Spinal cord (tissue), 10 donors: ENCODE data around the gene ATF7IP. TPM values are rescaled to one million over a fixed set of nuclear protein-coding genes. Genes with fewer than 3 reads are reported as not detected.

ENCODE experiments used
- DNase-seq, 6 donors: peaks; one replicate each; pipeline versions ENCODE4 v3.0.0 to v3.0.0-alpha.2; 2013 to 2015; ENCODE audit warnings: low spot score in 6 of 6, low read depth in 4 of 6
- H3K27ac ChIP-seq: one replicate; pipeline ENCODE4 v1.5.1; 2013; ENCODE audit warnings: low read depth, low read length, control low read depth
- H3K27me3 ChIP-seq: one replicate; pipeline ENCODE4 v1.6.1; 2013; ENCODE audit warnings: low read length; ENCODE audit not compliant: control insufficient read depth, insufficient read depth
- H3K36me3 ChIP-seq: one replicate; pipeline ENCODE4 v1.6.1; 2013; ENCODE audit warnings: low read length; ENCODE audit not compliant: control insufficient read depth, insufficient read depth
- H3K4me1 ChIP-seq: one replicate; pipeline ENCODE4 v1.6.1; 2013; ENCODE audit warnings: low read length; ENCODE audit not compliant: control insufficient read depth, insufficient read depth
- H3K4me3 ChIP-seq: one replicate; pipeline ENCODE4 v1.5.1; 2013; ENCODE audit warnings: low read depth, low read length, control low read depth
- H3K9me3 ChIP-seq: one replicate; pipeline ENCODE4 v1.6.1; 2013; ENCODE audit warnings: low read length; ENCODE audit not compliant: control insufficient read depth, insufficient read depth
- WGBS: methylation state at CpG from one replicate; pipeline ENCODE4 v1.1.5; 2013; ENCODE audit warnings: missing lambda C conversion rate; ENCODE audit not compliant: insufficient coverage; 5-methylcytosine and 5-hydroxymethylcytosine counted together
- polyA plus RNA-seq, 2 donors: library from polyadenylated mRNA; unstranded; fragments of 120-200 nt; gene quantifications; one replicate each; pipeline ENCODE4 v1.2.1, GENCODE V29; 2013; ENCODE audit not compliant: insufficient read length in 2 of 2
- total RNA-seq, 2 donors: library from RNA; depleted of rRNA in 1 of 2; stranded (reverse); fragments of 120-200 nt in 1 of 2; fragments of >200 nt in 1 of 2; gene quantifications; one replicate each; pipeline versions ENCODE4 v1.2.3 to v1.2.4, GENCODE V29; 2013 to 2014
- donor health status: healthy.

The ATF7IP gene
- total and polyA plus RNA-seq, 4 donors, result 42.3 to 73.5 (median 54.5) TPM

GRCh38 chr12:14427929-14428328 lies 62.4 kb downstream of the ATF7IP start:
- no peaks in the 10 kb centered on the region for H3K4me1 ChIP-seq
- H3K27ac ChIP-seq, result no peak overlapping the region
- H3K27me3 ChIP-seq, result no peaks in the 10 kb centered on the region
- H3K36me3 ChIP-seq, result peaks cover 12% of the 10 kb centered on the region
- WGBS, result no CpG with 5 or more reads among the region's 1 CpG
- DNase-seq, result no peak
- H3K9me3 ChIP-seq, result peaks cover 2% of the 10 kb centered on the region
- H3K4me3 ChIP-seq, result no peak overlapping the region

DNA sequence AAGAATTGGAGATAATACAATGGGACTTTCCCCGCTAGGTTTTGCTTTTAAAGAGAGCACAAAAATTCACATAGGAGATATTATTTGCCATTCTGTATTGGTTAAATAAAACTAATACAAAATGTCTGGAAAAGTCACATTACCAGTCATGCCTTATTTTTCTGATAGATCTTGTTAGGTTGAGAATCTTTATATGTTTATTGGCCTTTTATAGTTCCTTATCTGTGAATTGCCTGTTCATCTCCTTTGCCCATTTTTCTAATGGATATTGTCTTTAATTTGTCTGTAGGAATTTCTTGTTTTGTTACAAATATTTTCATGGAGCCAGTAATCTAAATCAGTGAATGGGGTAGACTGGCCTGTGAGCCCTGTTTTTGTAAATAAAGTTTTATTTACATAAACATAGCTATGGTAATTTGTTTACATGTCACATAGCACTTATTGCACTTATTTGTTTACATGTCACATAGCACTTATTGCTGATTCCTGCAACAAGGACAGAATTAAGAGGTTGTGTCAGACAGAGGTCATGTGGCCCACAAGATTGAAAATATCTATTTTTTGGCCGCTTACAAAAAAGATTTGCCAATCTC lies 65.0 kb downstream of the ATF7IP start:
- H3K4me1 ChIP-seq, result no peaks in the 10 kb centered on the region
- H3K27me3 ChIP-seq, result no peaks in the 10 kb centered on the region
- WGBS, result no CpG with 5 or more reads among the region's 2 CpGs
- no peaks in the 10 kb centered on the region for H3K9me3 ChIP-seq
- DNase-seq, result no peak
- H3K4me3 ChIP-seq, result no peak overlapping the region
- peaks cover 12% of the 10 kb centered on the region for H3K36me3 ChIP-seq
- H3K27ac ChIP-seq, result no peak overlapping the region

DNA sequence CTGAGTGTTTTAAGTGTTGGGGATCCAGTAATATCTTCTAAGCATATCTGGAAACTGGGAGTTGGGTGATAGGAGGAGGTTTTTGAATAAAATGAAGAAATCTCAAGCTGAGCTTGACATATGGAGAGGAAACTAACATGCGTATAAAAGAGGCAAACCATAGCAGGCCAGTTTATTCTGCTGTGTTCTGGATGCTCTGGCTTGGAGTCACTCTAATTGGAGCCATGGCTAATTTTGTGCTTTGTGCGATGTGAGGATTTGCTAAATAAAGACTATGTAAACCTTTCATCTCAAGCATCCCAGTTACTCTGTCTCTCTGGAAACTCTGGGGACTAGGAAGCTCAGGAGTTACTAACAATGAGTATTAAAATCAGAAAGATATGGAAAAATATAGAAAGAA lies 66.5 kb downstream of the ATF7IP start:
- no peak overlapping the region for H3K4me3 ChIP-seq
- WGBS, result 40% methylated on average over 1 of the region's 2 CpGs

GRCh38 chr12:14435627-14436026 lies 70.1 kb downstream of the ATF7IP start:
- no peaks in the 10 kb centered on the region for H3K9me3 ChIP-seq
- no peak for DNase-seq
- no peak overlapping the region for H3K4me3 ChIP-seq
- H3K36me3 ChIP-seq, result peaks cover 18% of the 10 kb centered on the region
- H3K4me1 ChIP-seq, result no peaks in the 10 kb centered on the region
- no peak overlapping the region for H3K27ac ChIP-seq
- no peaks in the 10 kb centered on the region for H3K27me3 ChIP-seq
- WGBS, result no CpG with 5 or more reads among the region's 1 CpG

More for the DNA sequence above, 66.5 kb downstream of the ATF7IP start:
- Histone ChIP-seq H3K27ac (no peak overlapping the region), H3K9me3 (no peaks in the 10 kb centered on the region), H3K4me1 (no peaks in the 10 kb centered on the region), H3K27me3 (no peaks in the 10 kb centered on the region), H3K36me3 (peaks cover 14% of the 10 kb centered on the region)
- peak in 2 of 6 donors; percentile 52 to 55 for DNase-seq

DNA sequence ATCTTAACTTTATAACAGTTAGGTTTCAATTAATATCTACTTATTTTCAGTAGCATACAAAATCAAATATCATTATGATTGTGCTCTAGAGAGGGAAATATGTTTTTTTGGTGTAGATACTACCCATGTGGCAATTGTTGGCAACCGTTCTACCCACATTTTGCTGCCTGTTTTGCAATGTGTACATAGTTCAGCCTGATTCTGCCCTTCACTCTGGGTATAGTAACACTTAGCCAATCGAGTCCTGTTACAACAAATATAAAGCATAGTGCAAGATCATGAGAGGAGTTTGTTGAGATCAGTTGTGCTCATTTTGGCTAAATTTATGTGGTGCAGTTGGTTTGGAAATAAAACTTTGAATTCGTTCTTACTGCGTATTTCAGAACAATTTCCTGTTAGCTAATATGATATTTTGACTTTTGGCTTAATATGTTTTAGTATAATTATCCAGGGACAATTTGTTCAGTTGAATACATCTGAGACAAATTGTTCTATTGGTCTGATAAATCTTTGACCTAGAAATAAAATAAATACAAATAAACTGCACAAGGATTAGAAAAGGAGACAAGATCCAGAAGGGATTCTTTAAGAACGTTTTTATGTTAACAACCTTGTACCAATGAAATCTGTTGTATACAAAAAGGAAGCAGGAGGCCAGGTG lies 76.9 kb downstream of the ATF7IP start:
- no CpG with 5 or more reads among the region's 5 CpGs for WGBS
- Histone ChIP-seq H3K9me3 (no peaks in the 10 kb centered on the region), H3K4me1 (no peaks in the 10 kb centered on the region), H3K4me3 (no peak overlapping the region), H3K27ac (no peak overlapping the region), H3K36me3 (peaks cover 28% of the 10 kb centered on the region), H3K27me3 (no peaks in the 10 kb centered on the region)
- DNase-seq, result no peak

- Histone ChIP-seq H3K4me1 (no peaks in the 10 kb centered on the region), H3K36me3 (peaks cover 27% of the 10 kb centered on the region), H3K27me3 (no peaks in the 10 kb centered on the region), H3K4me3 (no peak overlapping the region), H3K27ac (no peak overlapping the region), H3K9me3 (no peaks in the 10 kb centered on the region)
- DNase-seq, result no peak
Measured at GRCh38 chr12:14443531-14443930, 78.0 kb downstream of the ATF7IP start.

DNA sequence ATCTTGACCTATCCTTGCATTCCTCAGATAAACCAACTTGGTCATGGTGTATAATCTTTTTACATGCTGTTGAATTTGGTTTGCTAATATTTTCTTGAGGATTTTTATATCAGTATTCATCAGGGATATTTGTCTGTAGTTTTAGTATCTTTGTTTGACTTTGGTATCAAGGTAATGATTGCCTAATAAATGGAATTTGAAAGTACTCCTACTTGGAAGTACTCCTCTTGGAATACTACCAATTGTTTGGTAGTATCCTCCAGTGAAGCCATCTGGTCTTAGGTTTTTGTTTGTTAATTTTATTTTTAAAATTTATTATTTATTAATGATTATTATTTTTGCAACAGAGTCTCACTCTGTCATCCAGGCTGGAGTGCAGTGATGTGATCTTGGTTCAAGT lies 85.0 kb downstream of the ATF7IP start:
- Histone ChIP-seq H3K27ac (no peak overlapping the region), H3K27me3 (no peaks in the 10 kb centered on the region), H3K4me1 (no peaks in the 10 kb centered on the region), H3K9me3 (no peaks in the 10 kb centered on the region), H3K4me3 (no peak overlapping the region), H3K36me3 (peaks cover 20% of the 10 kb centered on the region)
- no peak for DNase-seq

DNA sequence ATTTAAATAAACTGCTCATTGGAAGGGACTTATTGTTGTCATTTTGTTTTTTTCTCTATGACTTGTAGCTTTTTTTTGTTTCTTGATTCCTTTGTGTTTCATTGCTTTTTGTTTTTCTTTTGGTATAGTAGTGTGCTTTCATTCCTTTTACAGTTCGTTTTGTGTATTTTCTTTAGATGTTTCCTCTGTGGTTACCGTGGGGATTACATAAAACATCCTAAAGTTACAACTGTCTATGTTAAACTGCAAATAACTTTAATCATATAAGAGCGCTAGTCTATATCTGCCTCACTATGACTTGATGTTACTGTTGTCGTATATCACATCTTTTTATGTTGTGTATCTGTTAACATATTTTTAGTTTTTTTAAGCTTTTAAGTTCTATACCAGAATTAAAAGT lies 86.9 kb downstream of the ATF7IP start:
- Histone ChIP-seq H3K4me3 (no peak overlapping the region), H3K27ac (no peak overlapping the region), H3K36me3 (peaks cover 14% of the 10 kb centered on the region), H3K27me3 (no peaks in the 10 kb centered on the region), H3K9me3 (no peaks in the 10 kb centered on the region), H3K4me1 (no peaks in the 10 kb centered on the region)
- no peak for DNase-seq
- WGBS, result no CpG with 5 or more reads among the region's 4 CpGs

DNA sequence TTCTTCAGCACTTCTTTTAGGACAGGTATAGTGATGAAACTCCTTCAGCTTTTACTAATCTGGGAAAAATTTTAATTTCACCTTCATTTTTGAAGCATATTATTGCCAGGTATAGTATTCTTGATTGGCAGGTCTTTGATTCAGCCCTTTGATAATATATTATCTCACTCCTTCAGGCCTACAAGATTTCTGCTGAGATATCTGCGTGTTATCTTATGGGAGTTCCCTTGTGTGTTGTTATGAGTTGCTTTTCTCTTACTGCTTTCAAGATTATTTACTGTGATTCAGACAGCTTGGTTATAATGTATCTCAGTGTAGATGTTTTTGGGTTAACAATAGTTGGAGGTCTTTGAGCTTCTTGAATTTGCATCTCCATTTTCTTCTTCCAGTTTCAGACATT lies 87.4 kb downstream of the ATF7IP start:
- H3K27me3 ChIP-seq, result no peaks in the 10 kb centered on the region
- no peaks in the 10 kb centered on the region for H3K4me1 ChIP-seq
- DNase-seq, result no peak
- H3K4me3 ChIP-seq, result no peak overlapping the region
- no CpG with 5 or more reads among the region's 1 CpG for WGBS
- peaks cover 15% of the 10 kb centered on the region for H3K36me3 ChIP-seq
- no peak overlapping the region for H3K27ac ChIP-seq
- no peaks in the 10 kb centered on the region for H3K9me3 ChIP-seq
